ENCODE data around the gene OR51E2. TPM values are rescaled to one million over a fixed set of nuclear protein-coding genes. Genes with fewer than 3 reads are reported as not detected.
A peak's percentile ranks its signal among the peaks of the same experiment; 100 is the strongest.
"Not testable (repeated sequence)": the region's sequence is repeated elsewhere in the genome, so short reads cannot be mapped to it uniquely, and the experiment has no call there.

OR51E2 gene
- 100 to 1,000 TPM in 1 of 2 donors, 10 to 100 TPM in 1; 10.6 to 100 TPM for total RNA-seq

DNA sequence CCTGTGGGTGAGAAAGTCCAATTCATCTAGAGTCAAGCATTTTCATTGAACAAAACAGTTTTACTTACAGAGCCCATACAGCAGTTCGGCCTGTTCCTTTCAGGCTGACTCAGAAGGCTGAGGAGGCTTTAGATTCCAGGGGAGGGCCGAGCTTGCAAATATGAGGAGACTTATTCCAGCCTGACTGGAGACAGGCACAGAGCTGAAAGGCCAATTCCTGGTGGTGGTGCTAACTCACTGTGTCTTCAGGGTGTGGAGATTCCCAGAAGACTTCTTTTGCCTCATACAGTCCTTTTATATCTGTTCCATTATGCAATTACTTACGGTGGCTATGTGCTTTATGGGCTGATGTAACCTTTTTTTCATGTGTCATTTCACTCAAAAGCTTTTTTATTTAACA lies at the start of gene OR51E2:
OR51E2 (minus strand) TSS at position 269 of the 400 bp plus-strand sequence. CDS start 15,142 bp downstream, outside the sequence.
- Histone ChIP-seq H3K9me3 (no peaks in the 10 kb centered on the region), H3K27ac (peak within 1 kb of the TSS; percentile 60 to 61), H3K36me3 (no peaks in the 10 kb centered on the region), H3K4me3 (peak within 1 kb of the TSS; percentile 16 to 28), H3K4me1 (replicated peaks) (no peaks in the 10 kb centered on the region), H3K27me3 (replicated peaks; ENCODE audit: insufficient read depth) (no peaks in the 10 kb centered on the region)
- 55% methylated on average over 3 of the region's 3 CpGs for WGBS
- intact Hi-C loops (cut with DNase I): loop anchor here (5.0 kb wide), 1 partner anchor 60 kb away; the partner anchor contains the start of gene OR51D1
- TF ChIP-seq POLR2AphosphoS5 (IDR thresholded peaks at IDR 0.05): peak; percentile 18
- no peak for TF ChIP-seq POLR2A (IDR thresholded peaks at IDR 0.05)
- TF ChIP-seq, protein P1, sequence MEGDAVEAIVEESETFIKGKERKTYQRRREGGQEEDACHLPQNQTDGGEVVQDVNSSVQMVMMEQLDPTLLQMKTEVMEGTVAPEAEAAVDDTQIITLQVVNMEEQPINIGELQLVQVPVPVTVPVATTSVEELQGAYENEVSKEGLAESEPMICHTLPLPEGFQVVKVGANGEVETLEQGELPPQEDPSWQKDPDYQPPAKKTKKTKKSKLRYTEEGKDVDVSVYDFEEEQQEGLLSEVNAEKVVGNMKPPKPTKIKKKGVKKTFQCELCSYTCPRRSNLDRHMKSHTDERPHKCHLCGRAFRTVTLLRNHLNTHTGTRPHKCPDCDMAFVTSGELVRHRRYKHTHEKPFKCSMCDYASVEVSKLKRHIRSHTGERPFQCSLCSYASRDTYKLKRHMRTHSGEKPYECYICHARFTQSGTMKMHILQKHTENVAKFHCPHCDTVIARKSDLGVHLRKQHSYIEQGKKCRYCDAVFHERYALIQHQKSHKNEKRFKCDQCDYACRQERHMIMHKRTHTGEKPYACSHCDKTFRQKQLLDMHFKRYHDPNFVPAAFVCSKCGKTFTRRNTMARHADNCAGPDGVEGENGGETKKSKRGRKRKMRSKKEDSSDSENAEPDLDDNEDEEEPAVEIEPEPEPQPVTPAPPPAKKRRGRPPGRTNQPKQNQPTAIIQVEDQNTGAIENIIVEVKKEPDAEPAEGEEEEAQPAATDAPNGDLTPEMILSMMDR (IDR thresholded peaks at IDR 0.05): peak in 2 of 4 experiments; percentile 11 to 26
- DNase-seq (ENCODE audit: low spot score): peak; percentile 19

DNA sequence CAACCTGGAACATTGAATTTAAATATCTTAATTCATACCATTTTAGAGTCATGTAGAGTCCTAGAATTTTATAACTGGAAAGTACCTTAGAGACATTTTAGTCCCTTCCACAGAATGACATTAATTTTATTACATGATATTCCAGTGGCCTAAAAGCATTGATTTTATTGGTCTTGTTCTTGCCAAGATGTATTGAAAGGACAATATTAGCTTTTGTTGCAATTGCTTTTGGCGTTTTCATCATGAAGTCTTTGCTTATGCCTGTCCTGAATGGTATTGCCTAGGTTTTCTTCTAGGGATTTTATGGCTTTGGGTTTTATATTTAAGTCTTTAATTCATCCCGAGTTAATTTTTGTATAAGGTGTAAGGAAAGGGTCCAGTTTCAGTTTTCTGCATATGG lies 43.1 kb upstream of the OR51E2 start:
- Histone ChIP-seq H3K4me3 (no peak overlapping the region), H3K27ac (no peak overlapping the region), H3K36me3 (no peaks in the 10 kb centered on the region), H3K27me3 (replicated peaks; ENCODE audit: insufficient read depth) (no peaks in the 10 kb centered on the region), H3K4me1 (replicated peaks) (no peaks in the 10 kb centered on the region), H3K9me3 (no peaks in the 10 kb centered on the region)
- 53% methylated on average over 2 of the region's 2 CpGs for WGBS
- intact Hi-C loops (cut with DNase I): no loop called here
- TF ChIP-seq, protein P1 (IDR thresholded peaks at IDR 0.05): no peak
- TF ChIP-seq POLR2A (IDR thresholded peaks at IDR 0.05): no peak
- TF ChIP-seq POLR2AphosphoS5 (IDR thresholded peaks at IDR 0.05): peak; percentile 68
- no peak for DNase-seq (ENCODE audit: low spot score)

DNA sequence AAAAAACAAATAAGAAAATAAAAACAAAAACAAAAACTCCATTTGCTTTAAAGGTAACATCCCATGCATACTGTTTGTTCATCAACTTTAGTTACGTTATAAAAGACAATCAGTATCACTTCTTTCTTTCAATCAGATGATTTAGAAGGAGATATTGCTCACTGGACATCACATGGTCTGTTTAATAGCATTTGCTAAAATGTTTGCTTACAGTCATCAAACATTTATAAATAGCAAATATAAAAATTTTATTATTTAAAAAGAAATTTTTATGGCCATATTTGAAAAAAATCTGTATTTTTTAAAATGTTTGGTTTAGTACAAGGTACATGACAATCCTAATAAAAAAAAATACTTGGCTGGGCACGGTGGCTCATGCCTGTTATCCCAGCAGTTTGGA lies 29.5 kb upstream of the OR51E2 start:
- Histone ChIP-seq H3K36me3 (no peaks in the 10 kb centered on the region), H3K9me3 (no peaks in the 10 kb centered on the region), H3K4me3 (no peak overlapping the region), H3K27me3 (replicated peaks; ENCODE audit: insufficient read depth) (no peaks in the 10 kb centered on the region), H3K4me1 (replicated peaks) (no peaks in the 10 kb centered on the region), H3K27ac (peak overlapping the region; percentile 43 to 69)
- 40% methylated on average over 2 of the region's 2 CpGs for WGBS
- DNase-seq (ENCODE audit: low spot score): peak; percentile 37
- intact Hi-C loops (cut with DNase I): no loop called here
- TF ChIP-seq POLR2AphosphoS5 (IDR thresholded peaks at IDR 0.05): peak; percentile 70
- TF ChIP-seq, protein P1 (IDR thresholded peaks at IDR 0.05): no peak

DNA sequence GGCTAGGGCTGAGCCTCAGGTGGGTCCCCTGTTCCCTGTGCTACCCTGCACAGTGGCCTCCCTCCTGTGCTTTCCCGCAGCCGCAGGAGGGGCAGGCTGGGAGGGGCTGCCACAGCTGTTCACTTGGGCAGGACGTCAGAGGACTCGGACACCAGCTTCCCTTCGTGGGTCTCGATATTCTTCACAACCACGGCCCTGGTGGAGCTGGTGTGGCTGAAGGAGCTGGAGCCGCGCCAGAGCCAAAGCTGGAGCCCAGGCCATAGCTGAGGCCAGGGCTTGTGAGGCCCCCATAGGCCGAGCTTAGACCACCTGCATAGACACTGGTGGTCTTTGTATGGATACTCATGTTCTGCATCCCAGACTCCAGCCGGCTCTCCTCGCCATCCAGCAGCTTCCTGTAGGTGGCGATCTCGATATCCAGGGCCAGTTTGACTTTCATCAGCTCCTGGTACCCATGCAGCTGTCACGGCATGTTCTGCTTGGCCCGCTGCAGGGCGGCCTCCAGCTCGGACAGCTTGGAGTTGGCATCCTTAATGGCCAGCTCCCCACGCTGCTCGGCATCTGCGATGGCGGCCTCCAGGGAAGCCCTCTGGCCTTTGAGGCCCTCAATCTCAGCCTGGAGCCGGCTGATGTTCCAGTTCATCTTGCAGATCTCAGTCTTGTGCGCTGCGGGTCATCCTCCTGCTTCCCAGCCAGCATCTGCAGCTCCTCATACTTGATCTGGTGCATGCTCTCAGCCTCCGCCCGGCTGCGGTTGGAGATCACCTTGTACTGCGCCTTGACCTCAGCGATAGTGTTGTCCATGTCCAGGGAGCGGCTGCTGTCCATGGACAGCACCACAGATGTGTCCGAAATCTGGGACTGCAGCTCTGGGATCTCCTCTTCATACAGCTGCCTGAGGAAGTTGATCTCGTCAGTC lies 25.2 kb upstream of the OR51E2 start:
- H3K9me3 ChIP-seq; H3K4me3 ChIP-seq; intact Hi-C loops (cut with DNase I); H3K27me3 ChIP-seq (replicated peaks; ENCODE audit: insufficient read depth); DNase-seq (ENCODE audit: low spot score); H3K36me3 ChIP-seq; H3K27ac ChIP-seq; H3K4me1 ChIP-seq (replicated peaks): not testable (repeated sequence)
- WGBS: 95% methylated on average over 33 of the region's 33 CpGs

GRCh38 chr11:4714300-4714699 lies 16.6 kb upstream of the OR51E2 start:
- H3K9me3 ChIP-seq: no peaks in the 10 kb centered on the region
- intact Hi-C loops (cut with DNase I): loop anchor here (10.0 kb wide), 1 partner anchor 111 kb away; the partner anchor contains the start of gene OR51F2
- 69% methylated on average over 5 of the region's 5 CpGs for WGBS
- DNase-seq (ENCODE audit: low spot score): no peak
- H3K4me1 ChIP-seq (replicated peaks): no peaks in the 10 kb centered on the region
- no peaks in the 10 kb centered on the region for H3K27me3 ChIP-seq (replicated peaks; ENCODE audit: insufficient read depth)
- H3K36me3 ChIP-seq: no peaks in the 10 kb centered on the region
- no peak for TF ChIP-seq POLR2AphosphoS5 (IDR thresholded peaks at IDR 0.05)
- TF ChIP-seq, protein P1 (IDR thresholded peaks at IDR 0.05): no peak
- TF ChIP-seq POLR2A (IDR thresholded peaks at IDR 0.05): no peak
- no peak overlapping the region for H3K4me3 ChIP-seq
- peak overlapping the region; percentile 2 to 58 for H3K27ac ChIP-seq
